K562 (cell line): Measurements from ENCODE around the gene TMEM209. TPM values are rescaled to one million over a fixed set of nuclear protein-coding genes. Genes with fewer than 3 reads are reported as not detected.

ENCODE experiments used
- ATAC-seq: fragments of 200-7000 bp; cut with Tn5 transposase; 3 replicates; pipeline ENCODE4 v1.9.1; 2020; ENCODE audit warnings: moderate library complexity
- BruUV-seq: library from RNA; stranded (reverse); fragments of 400-500 nt; replicated peaks from 2 replicates; lab custom pipeline; 2021; lab: Mats Ljungman, UMichigan
- CTCF ChIA-PET: fragments of 300-600 bp; formaldehyde crosslinking; extraction: SDS; loops from one replicate; lab custom pipeline; 2021; ENCODE audit warnings: low intra/inter-chr PET ratio; lab: Yijun Ruan, JAX
- POLR2A ChIA-PET: fragments of 300-600, 350-650 bp; sonication (Branson Sonifier 250); formaldehyde crosslinking; extraction: SDS; loops from one replicate; lab custom pipeline; 2021; ENCODE audit warnings: antibody characterized with exemption, inconsistent platforms; lab: Yijun Ruan, JAX
- DNase-seq, 4 experiments: peaks; one replicate each; pipeline versions ENCODE4 v3.0.0 to v3.0.0-alpha.2; 2011 to 2018; ENCODE audit warnings: low spot score in 3 of 4, mixed read lengths in 3 of 4; ENCODE audit errors: extremely low read depth in 1 of 4
- FAIRE-seq: peaks from 2 replicates; lab custom pipeline; 2011; peaks lifted over from hg19 to GRCh38; lab: Jason Lieb, UNC
- H2AFZ ChIP-seq: 2 replicates; pipeline ENCODE4 v1.6.0; 2011; ENCODE audit warnings: low read depth, low read length, control low read depth, inconsistent platforms
- H3K27ac ChIP-seq: fragments of 200-600 bp; 3 replicates; pipeline ENCODE4 v1.8.0; 2011; ENCODE audit warnings: low read depth, mild to moderate bottlenecking, control low read depth, inconsistent platforms, low read length, moderate library complexity, mixed read lengths; ENCODE audit errors: extremely low read depth
- H3K27me3 ChIP-seq, 2 experiments: fragments of 300-600 bp in 1 of 2; 2 replicates in 1 of 2; 3 replicates in 1 of 2; pipeline versions ENCODE4 v1.6.0 to v1.8.0; 2011; ENCODE audit warnings: inconsistent platforms in 2 of 2, low read length in 2 of 2, mild to moderate bottlenecking in 1 of 2, mixed read lengths in 1 of 2, moderate library complexity in 1 of 2; ENCODE audit not compliant: control insufficient read depth in 2 of 2, insufficient read depth in 2 of 2
- H3K36me3 ChIP-seq: fragments of 300-600 bp; 3 replicates; pipeline ENCODE4 v1.8.0; 2011; ENCODE audit warnings: mild to moderate bottlenecking, low read length, inconsistent platforms; ENCODE audit not compliant: control insufficient read depth, insufficient read depth
- H3K4me1 ChIP-seq, 2 experiments: fragments of 200-600 bp in 1 of 2; replicated peaks in 1 of 2; 2 replicates in 1 of 2; 3 replicates in 1 of 2; pipeline versions ENCODE4 v1.5.1 to v1.8.0; 2011; ENCODE audit warnings: inconsistent platforms in 2 of 2, low read length in 2 of 2, mild to moderate bottlenecking in 1 of 2, mixed read lengths in 1 of 2, moderate library complexity in 1 of 2; ENCODE audit not compliant: control insufficient read depth in 2 of 2, insufficient read depth in 2 of 2
- H3K4me2 ChIP-seq: 2 replicates; pipeline ENCODE4 v1.6.1; 2011; ENCODE audit warnings: low read length, control low read depth, inconsistent platforms, mixed read lengths; ENCODE audit not compliant: insufficient read depth
- H3K4me3 ChIP-seq: fragments of 200-600 bp; sonication (generic), shearing (Covaris generic); 2 replicates; pipeline ENCODE4 v1.5.1; 2016; ENCODE audit warnings: control low read depth, inconsistent platforms
- H3K79me2 ChIP-seq: fragments of 200-600 bp; 3 replicates; pipeline ENCODE4 v1.8.0; 2011; ENCODE audit warnings: low read length, inconsistent platforms; ENCODE audit not compliant: control insufficient read depth, insufficient read depth
- H3K9ac ChIP-seq, 2 experiments: 2 replicates each; pipeline versions ENCODE4 v1.6.0 to v1.6.1; 2011; ENCODE audit warnings: low read depth in 2 of 2, low read length in 2 of 2, control low read depth in 1 of 2, inconsistent platforms in 1 of 2, mild to moderate bottlenecking in 1 of 2, mixed read lengths in 1 of 2; ENCODE audit not compliant: insufficient read depth in 1 of 2
- H3K9me1 ChIP-seq: one replicate; pipeline ENCODE4 v1.6.0; 2011; ENCODE audit warnings: inconsistent platforms, mild to moderate bottlenecking, low read length, moderate library complexity; ENCODE audit not compliant: control insufficient read depth, insufficient read depth
- H3K9me3 ChIP-seq: replicated peaks from 2 replicates; pipeline ENCODE4 v1.5.1; 2011; ENCODE audit warnings: low read depth, low read length, inconsistent platforms; ENCODE audit not compliant: control insufficient read depth, insufficient read depth
- H4K20me1 ChIP-seq: replicated peaks from 2 replicates; pipeline ENCODE4 v1.6.1; 2011; ENCODE audit warnings: low read length, inconsistent platforms, mixed read lengths; ENCODE audit not compliant: control insufficient read depth, insufficient read depth
- C11orf30 ChIP-seq: fragments of 450-650 bp; IDR thresholded peaks from 2 replicates; pipeline ENCODE4 v1.6.1; 2016; ENCODE audit warnings: low read depth, mild to moderate bottlenecking
- CBFA2T2 ChIP-seq: fragments of 450-650 bp; conservative IDR thresholded peaks from 2 replicates; pipeline ENCODE4 v1.6.1; 2017; ENCODE audit warnings: mild to moderate bottlenecking
- CBX1 ChIP-seq: sonication (generic); IDR thresholded peaks from 2 replicates; pipeline ENCODE4 v1.6.1; 2016; ENCODE audit warnings: antibody characterized with exemption, low read depth, mild to moderate bottlenecking
- CCNT2 ChIP-seq: IDR thresholded peaks from 2 replicates; pipeline ENCODE4 v1.6.1; 2011; ENCODE audit warnings: borderline replicate concordance, low read depth, mild to moderate bottlenecking, moderate library complexity, mixed read lengths, low read length; ENCODE audit not compliant: insufficient read length; ENCODE audit errors: extremely low read depth
- CHAMP1 ChIP-seq: fragments of 450-650 bp; IDR thresholded peaks from 2 replicates; pipeline ENCODE4 v1.6.1; 2016; ENCODE audit warnings: mild to moderate bottlenecking
- CXXC5 ChIP-seq: fragments of 250-450 bp; sonication (Bioruptor Pico); IDR thresholded peaks from 2 replicates; pipeline ENCODE4 v1.8.0; 2022; ENCODE audit warnings: inconsistent platforms, mild to moderate bottlenecking, moderate library complexity
- GATA2 ChIP-seq: sonication (generic); formaldehyde crosslinking; IDR thresholded peaks from 2 replicates; pipeline ENCODE4 v1.4.0; 2020; ENCODE audit warnings: mild to moderate bottlenecking, missing genetic modification reagents
- KAT8 ChIP-seq: fragments of 450-650 bp; IDR thresholded peaks from 2 replicates; pipeline ENCODE4 v1.6.1; 2016; ENCODE audit warnings: low read depth, mild to moderate bottlenecking
- NBN ChIP-seq: fragments of 450-650 bp; IDR thresholded peaks from 2 replicates; pipeline ENCODE4 v1.6.1; 2016; ENCODE audit warnings: low read depth, mild to moderate bottlenecking
- NFYB ChIP-seq: IDR thresholded peaks from 2 replicates; pipeline ENCODE4 v1.6.1; 2011; ENCODE audit warnings: mild to moderate bottlenecking, moderate library complexity; ENCODE audit not compliant: insufficient read length; ENCODE audit errors: extremely low read depth
- RAD51 ChIP-seq: fragments of 450-650 bp; IDR thresholded peaks from 2 replicates; pipeline ENCODE4 v1.7.1; 2016; ENCODE audit warnings: low read depth, mild to moderate bottlenecking, borderline replicate concordance
- SOX6 ChIP-seq: fragments of 450-650 bp; IDR thresholded peaks from 2 replicates; pipeline ENCODE4 v1.6.1; 2014; ENCODE audit warnings: mild to moderate bottlenecking
- SREBF2 ChIP-seq: sonication (generic); formaldehyde crosslinking; IDR thresholded peaks from 2 replicates; pipeline ENCODE4 v1.4.0; 2020; ENCODE audit warnings: mild to moderate bottlenecking, missing genetic modification reagents
- TFE3 ChIP-seq: fragments of 450-650 bp; formaldehyde crosslinking; IDR thresholded peaks from 2 replicates; pipeline ENCODE4 v1.4.0; 2020; ENCODE audit warnings: mild to moderate bottlenecking, mixed read lengths
- USF1 ChIP-seq: sonication (generic); formaldehyde crosslinking; IDR thresholded peaks from 2 replicates; pipeline ENCODE4 v1.9.0; 2022; ENCODE audit warnings: mild to moderate bottlenecking, missing genetic modification reagents
- USF2 ChIP-seq: sonication (generic); formaldehyde crosslinking; IDR thresholded peaks from 2 replicates; pipeline ENCODE4 v1.5.0; 2020; ENCODE audit warnings: missing genetic modification reagents
- ZNF133 ChIP-seq: fragments of 250-450 bp; sonication (Bioruptor Pico); IDR thresholded peaks from 2 replicates; pipeline ENCODE4 v1.4.0; 2020; ENCODE audit warnings: mild to moderate bottlenecking
- ZNF41 ChIP-seq: fragments of 250-450 bp; sonication (Bioruptor Pico); conservative IDR thresholded peaks from 2 replicates; pipeline ENCODE4 v1.4.0; 2020; ENCODE audit warnings: mild to moderate bottlenecking
- ZNF778 ChIP-seq: fragments of 450-650 bp; formaldehyde crosslinking; IDR thresholded peaks from 2 replicates; pipeline ENCODE4 v1.4.0; 2020; ENCODE audit warnings: mild to moderate bottlenecking, moderate library complexity
- WGBS: fragments of 100-300 bp; shearing (Covaris generic); methylation state at CpG from one replicate; pipeline ENCODE4 v1.1.6; 2016; ENCODE audit warnings: low coverage, mixed read lengths; ENCODE audit not compliant: insufficient coverage; ENCODE audit errors: missing lambda C conversion rate; 5-methylcytosine and 5-hydroxymethylcytosine counted together
- in situ Hi-C: fragments of 300-500 bp; cut with MboI; formaldehyde crosslinking; loops from 4 replicates; pipeline ENCODE4 v1.15.0; 2018; ENCODE audit warnings: inconsistent platforms, mixed read lengths
- intact Hi-C: fragments of 100-400 bp; cut with micrococcal nuclease; formaldehyde crosslinking; loops from 2 replicates; pipeline ENCODE4 v1.14.2; 2022
- polyA plus RNA-seq, 8 experiments: library from polyadenylated mRNA; depleted of rRNA in 4 of 8; stranded (reverse) in 5 of 8; unstranded in 3 of 8; fragments of >200 nt; fragmentation: Nextera tagmentation in 2 of 8; fragmentation: Illumina TruSeq in 1 of 8; extraction: Ambion mirVana in 2 of 8; extraction: Trizol in 1 of 8; gene quantifications; 2 replicates each; pipeline versions ENCODE4 v1.2.1 to v1.2.3, GENCODE V29; 2011 to 2014; ENCODE audit warnings: inconsistent platforms in 1 of 8, missing spikeins in 1 of 8
- total RNA-seq, 7 experiments: library from RNA; depleted of rRNA in 6 of 7; stranded (reverse); fragments of >200 nt in 6 of 7; fragmentation: Illumina TruSeq in 2 of 7; extraction: Trizol in 2 of 7; gene quantifications; 2 replicates each; pipeline versions ENCODE4 v1.2.1 to v1.2.3, GENCODE V29; 2011 to 2021; ENCODE audit warnings: low replicate concordance in 1 of 7

The TMEM209 gene
- total and polyA plus RNA-seq, 9 of the 15 experiments (the other 6 are each of a cell fraction or from before 2014, with no cell fraction given): 36.8 to 116 (median 76.6) TPM

- no peak overlapping the region for H2AFZ ChIP-seq
- BruUV-seq: no TSS peak
- no peak for TF ChIP-seq ZNF41 (CRISPR knock-in tag)
- TF ChIP-seq CBX1: no peak
- TF ChIP-seq CCNT2: no peak
- TF ChIP-seq NFYB: no peak
- 0 out of 2 replicates have a peak, but pooled peaks have one; percentile 18 for TF ChIP-seq GATA2 (CRISPR knock-in tag)
- TF ChIP-seq KAT8: 0 out of 2 replicates have a peak, but pooled peaks have one; percentile 8
- TF ChIP-seq USF1 (CRISPR knock-in tag): peak; percentile 56; the same call in 1 of the 2 replicates
- peak; percentile 50 for TF ChIP-seq USF2 (CRISPR knock-in tag)
- 0 out of 2 replicates have a peak, but pooled peaks have one; percentile 28 for TF ChIP-seq CHAMP1
- TF ChIP-seq SREBF2 (CRISPR knock-in tag): no peak
- TF ChIP-seq ZNF133: no peak
- 0 out of 2 replicates have a peak, but pooled peaks have one; percentile 34 for TF ChIP-seq NBN
- peak; percentile 80 for TF ChIP-seq RAD51
- TF ChIP-seq TFE3 (CRISPR knock-in tag): peak; percentile 93
- TF ChIP-seq ZNF778: no peak
- 0 out of 2 replicates have a peak, but pooled peaks have one; percentile 15 for TF ChIP-seq CBFA2T2
- no peak for TF ChIP-seq C11orf30
- 0 out of 2 replicates have a peak, but pooled peaks have one; percentile 16 for TF ChIP-seq CXXC5 (CRISPR knock-in tag)
- TF ChIP-seq SOX6: 0 out of 2 replicates have a peak, but pooled peaks have one; percentile 28
Measured at GRCh38 chr7:130224210-130224609, 19.0 kb upstream of the TMEM209 start.

More at GRCh38 chr7:130224210-130224609, 19.0 kb upstream of the TMEM209 start:
- no peaks in the 10 kb centered on the region for H3K36me3 ChIP-seq
- H3K79me2 ChIP-seq: no peaks in the 10 kb centered on the region
- ChIA-PET POLR2A (interaction anchor here (1.1 to 1.5 kb wide), 2 partner anchors 14 to 19 kb away, joined by 3 to 4 read pairs; partner anchors contain the start of gene TMEM209), CTCF (no interaction called here)
- ATAC-seq: no peak
- in situ Hi-C loops (no loop called here), intact Hi-C loops (no loop called here)
- no peak overlapping the region for H3K27ac ChIP-seq
- H3K9ac ChIP-seq: no peak overlapping the region
- no peak overlapping the region for H3K4me3 ChIP-seq
- no peak for FAIRE-seq
- H3K4me2 ChIP-seq: no peak overlapping the region
- H3K27me3 ChIP-seq: no peaks in the 10 kb centered on the region
- no peaks in the 10 kb centered on the region; the same call in 1 of the 2 replicates for H3K9me3 ChIP-seq
- no peaks in the 10 kb centered on the region for H4K20me1 ChIP-seq
- 66% methylated on average over 5 of the region's 5 CpGs for WGBS
- H3K4me1 ChIP-seq: peaks cover 4 to 10% of the 10 kb centered on the region in 2 experiments; a peak in 4 of 5 replicates
- H3K9me1 ChIP-seq: no peaks in the 10 kb centered on the region
- no peak for DNase-seq
